A549 treated with Hydrocortisone at 1 μM for 4 hours (cell line): ENCODE data around the gene PAX6. TPM values are rescaled to one million over a fixed set of nuclear protein-coding genes. Genes with fewer than 3 reads are reported as not detected.

Source experiments
- total RNA-seq: library from RNA; stranded (reverse); fragments of 200-300 nt; extraction: Qiagen RNA extraction; gene quantifications from 5 replicates; pipeline ENCODE4 v1.2.3, GENCODE V29; 2022

The PAX6 gene
- total RNA-seq = 0.55 to 1.6 TPM (median 0.68 TPM) in 5 replicates

GRCh38 chr11:31810779-31811647 is at the start of gene PAX6:
Gene PAX6 (minus strand): TSS chr11:31811322. CDS start chr11:31806411, 4,911 bp downstream.

